DND-41 (cell line): ENCODE results near the gene SYNDIG1.

Experiments used
- EZH2 ChIP-seq: IDR thresholded peaks from 3 replicates; pipeline ENCODE4 v1.6.1; 2012; ENCODE audit warnings: borderline replicate concordance, low read depth, mild to moderate bottlenecking, moderate library complexity, low read length, inconsistent platforms; ENCODE audit not compliant: severe bottlenecking
- TF ChIP-seq, protein P1 (sequence below): IDR thresholded peaks from 2 replicates; pipeline ENCODE4 v1.5.1; 2012; ENCODE audit warnings: borderline replicate concordance, low read length, moderate library complexity, mild to moderate bottlenecking; ENCODE audit not compliant: poor library complexity, severe bottlenecking; ENCODE audit errors: extremely low read depth

- TF ChIP-seq, protein P1, sequence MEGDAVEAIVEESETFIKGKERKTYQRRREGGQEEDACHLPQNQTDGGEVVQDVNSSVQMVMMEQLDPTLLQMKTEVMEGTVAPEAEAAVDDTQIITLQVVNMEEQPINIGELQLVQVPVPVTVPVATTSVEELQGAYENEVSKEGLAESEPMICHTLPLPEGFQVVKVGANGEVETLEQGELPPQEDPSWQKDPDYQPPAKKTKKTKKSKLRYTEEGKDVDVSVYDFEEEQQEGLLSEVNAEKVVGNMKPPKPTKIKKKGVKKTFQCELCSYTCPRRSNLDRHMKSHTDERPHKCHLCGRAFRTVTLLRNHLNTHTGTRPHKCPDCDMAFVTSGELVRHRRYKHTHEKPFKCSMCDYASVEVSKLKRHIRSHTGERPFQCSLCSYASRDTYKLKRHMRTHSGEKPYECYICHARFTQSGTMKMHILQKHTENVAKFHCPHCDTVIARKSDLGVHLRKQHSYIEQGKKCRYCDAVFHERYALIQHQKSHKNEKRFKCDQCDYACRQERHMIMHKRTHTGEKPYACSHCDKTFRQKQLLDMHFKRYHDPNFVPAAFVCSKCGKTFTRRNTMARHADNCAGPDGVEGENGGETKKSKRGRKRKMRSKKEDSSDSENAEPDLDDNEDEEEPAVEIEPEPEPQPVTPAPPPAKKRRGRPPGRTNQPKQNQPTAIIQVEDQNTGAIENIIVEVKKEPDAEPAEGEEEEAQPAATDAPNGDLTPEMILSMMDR, result no peak
- no peak for TF ChIP-seq EZH2
Observed at GRCh38 chr20:24421071-24421470, 48.4 kb upstream of the SYNDIG1 start.
